ENCODE data around the gene HMGXB4.

DNA sequence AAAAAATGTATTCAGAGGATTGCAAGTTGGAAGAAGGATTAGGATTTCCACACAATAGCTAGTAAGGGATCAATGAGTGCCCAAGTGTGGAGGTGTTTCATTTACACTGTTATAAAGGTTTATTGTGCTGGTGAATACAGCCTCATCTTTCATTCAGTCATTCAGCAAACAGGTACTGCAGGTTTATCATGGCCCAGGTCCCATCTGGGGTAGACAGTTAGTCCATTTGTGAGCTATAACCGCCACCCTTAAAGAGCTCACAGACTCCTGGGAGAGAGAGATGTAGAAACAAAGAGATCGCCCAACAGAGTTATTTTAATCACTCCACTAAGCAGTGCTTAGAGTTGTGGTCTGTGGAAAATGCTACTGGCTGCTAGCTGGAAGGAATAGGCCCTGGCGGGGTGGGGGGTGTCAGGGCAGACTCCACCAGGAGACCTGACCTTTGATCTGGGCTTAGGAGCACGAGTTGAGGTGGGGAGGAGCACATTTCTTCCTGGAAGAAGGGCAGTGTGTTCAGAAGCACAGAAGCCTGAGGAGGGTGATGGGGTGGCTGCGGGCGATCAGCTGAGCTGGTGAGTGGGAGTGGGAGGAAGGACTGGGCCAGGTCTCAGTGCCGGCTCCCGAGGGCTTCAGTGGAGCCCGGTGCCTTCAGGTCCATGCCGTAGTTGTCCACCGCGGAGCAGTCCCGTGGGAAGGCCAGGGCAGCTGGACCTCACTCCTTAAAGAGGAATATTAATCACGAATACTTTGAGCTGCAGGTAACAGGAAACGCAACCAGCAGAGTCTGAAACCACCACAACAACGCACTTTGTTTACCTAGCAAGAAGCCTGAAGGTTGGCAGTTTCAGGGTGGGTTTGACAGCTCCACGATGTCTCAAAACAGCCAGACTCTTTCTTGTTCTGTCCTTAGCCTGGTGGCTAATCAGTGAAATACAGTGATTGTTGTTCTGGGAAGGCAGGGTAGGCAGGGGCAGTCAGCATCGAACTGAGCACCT, 53.6 kb downstream of the HMGXB4 start:
- no peak for TF ChIP-seq JUN (IDR thresholded peaks at IDR 0.05)
- TF ChIP-seq, protein P1, sequence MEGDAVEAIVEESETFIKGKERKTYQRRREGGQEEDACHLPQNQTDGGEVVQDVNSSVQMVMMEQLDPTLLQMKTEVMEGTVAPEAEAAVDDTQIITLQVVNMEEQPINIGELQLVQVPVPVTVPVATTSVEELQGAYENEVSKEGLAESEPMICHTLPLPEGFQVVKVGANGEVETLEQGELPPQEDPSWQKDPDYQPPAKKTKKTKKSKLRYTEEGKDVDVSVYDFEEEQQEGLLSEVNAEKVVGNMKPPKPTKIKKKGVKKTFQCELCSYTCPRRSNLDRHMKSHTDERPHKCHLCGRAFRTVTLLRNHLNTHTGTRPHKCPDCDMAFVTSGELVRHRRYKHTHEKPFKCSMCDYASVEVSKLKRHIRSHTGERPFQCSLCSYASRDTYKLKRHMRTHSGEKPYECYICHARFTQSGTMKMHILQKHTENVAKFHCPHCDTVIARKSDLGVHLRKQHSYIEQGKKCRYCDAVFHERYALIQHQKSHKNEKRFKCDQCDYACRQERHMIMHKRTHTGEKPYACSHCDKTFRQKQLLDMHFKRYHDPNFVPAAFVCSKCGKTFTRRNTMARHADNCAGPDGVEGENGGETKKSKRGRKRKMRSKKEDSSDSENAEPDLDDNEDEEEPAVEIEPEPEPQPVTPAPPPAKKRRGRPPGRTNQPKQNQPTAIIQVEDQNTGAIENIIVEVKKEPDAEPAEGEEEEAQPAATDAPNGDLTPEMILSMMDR (IDR thresholded peaks at IDR 0.05) = no peak
- TF ChIP-seq POLR2A (IDR thresholded peaks at IDR 0.05; ENCODE audit: low read length) = no peak

All from A549 (cell line).